ENCODE measurements around the gene PCP2. TPM values are rescaled to one million over a fixed set of nuclear protein-coding genes. Genes with fewer than 3 reads are reported as not detected.

The PCP2 gene
- total and polyA plus RNA-seq, 2 of the 13 experiments (the other 11 are each of a cell fraction or from before 2014, with no cell fraction given) = 0.62 TPM; not detected in 1

- TF ChIP-seq ZNF556 (CRISPR knock-in tag; IDR thresholded peaks at IDR 0.05; ENCODE audit: borderline replicate concordance) (0 out of 2 replicates have a peak, but pooled peaks have one; percentile 41), FUBP1 (CRISPR knock-in tag; IDR thresholded peaks at IDR 0.05; ENCODE audit: borderline replicate concordance) (no peak), MAZ (IDR thresholded peaks at IDR 0.05; ENCODE audit: borderline replicate concordance, low read depth, low read length) (0 out of 2 replicates have a peak, but pooled peaks have one; percentile 34), MAZ (CRISPR knock-in tag; IDR thresholded peaks at IDR 0.05; ENCODE audit: low read depth) (0 out of 2 replicates have a peak, but pooled peaks have one; percentile 62), ZNF33A (CRISPR knock-in tag; IDR thresholded peaks at IDR 0.05; ENCODE audit: borderline replicate concordance) (no peak), RAD51 (IDR thresholded peaks at IDR 0.05; ENCODE audit: borderline replicate concordance) (no peak), SRSF9 (IDR thresholded peaks at IDR 0.05; ENCODE audit: borderline replicate concordance, insufficient read depth, low read depth, low read length, poor library complexity, severe bottlenecking) (no peak), ZNF713 (CRISPR knock-in tag; IDR thresholded peaks at IDR 0.05) (no peak), RBM22 (optimal IDR thresholded peaks at IDR 0.05; ENCODE audit: low read length) (no peak), ZNF3 (CRISPR knock-in tag; IDR thresholded peaks at IDR 0.05) (no peak), TMF1 (CRISPR knock-in tag; IDR thresholded peaks at IDR 0.05; ENCODE audit: low read depth) (0 out of 2 replicates have a peak, but pooled peaks have one; percentile 80), ZNF83 (CRISPR knock-in tag; IDR thresholded peaks at IDR 0.05; ENCODE audit: borderline replicate concordance) (no peak), ATF1 (CRISPR knock-in tag; IDR thresholded peaks at IDR 0.05) (no peak), RBFOX2 (IDR thresholded peaks at IDR 0.05; ENCODE audit: low read depth, low read length) (peak; percentile 85), ZNF274 (CRISPR knock-in tag; IDR thresholded peaks at IDR 0.05) (no peak), NFIC (IDR thresholded peaks at IDR 0.05; ENCODE audit: low read length) (no peak), NFIB (CRISPR knock-in tag; IDR thresholded peaks at IDR 0.05; ENCODE audit: borderline replicate concordance) (no peak), GATAD2A (CRISPR knock-in tag; IDR thresholded peaks at IDR 0.05) (no peak), ZNF761 (CRISPR knock-in tag; conservative IDR thresholded peaks at IDR 0.05) (peak; percentile 71; the same call in 1 of the 2 replicates), ZBTB25 (CRISPR knock-in tag; IDR thresholded peaks at IDR 0.05) (no peak), CSRNP2 (CRISPR knock-in tag; conservative IDR thresholded peaks at IDR 0.05; ENCODE audit: low read depth) (no peak), CHD4 (IDR thresholded peaks at IDR 0.05; ENCODE audit: borderline replicate concordance, low read length) (no peak), AKAP8 (CRISPR knock-in tag; IDR thresholded peaks at IDR 0.05) (0 out of 2 replicates have a peak, but pooled peaks have one; percentile 24), WIZ (CRISPR knock-in tag; IDR thresholded peaks at IDR 0.05) (peak; percentile 70; the same call in 1 of the 2 replicates), ZBTB2 (CRISPR knock-in tag; IDR thresholded peaks at IDR 0.05; ENCODE audit: low read depth) (peak; percentile 37; the same call in 1 of the 2 replicates)
Measured at GRCh38 chr19:7636691-7637373, 3.3 kb upstream of the PCP2 start, which contains the start of gene STXBP2 (continued).
